Measurements from ENCODE around the gene CIT. TPM values are rescaled to one million over a fixed set of nuclear protein-coding genes. Genes with fewer than 3 reads are reported as not detected.

The CIT gene
- total and polyA plus RNA-seq, 10 of the 15 experiments (the other 5 are each of a cell fraction or from before 2014, with no cell fraction given), result 1.0 to 38.2 (median 14.9) TPM

DNA sequence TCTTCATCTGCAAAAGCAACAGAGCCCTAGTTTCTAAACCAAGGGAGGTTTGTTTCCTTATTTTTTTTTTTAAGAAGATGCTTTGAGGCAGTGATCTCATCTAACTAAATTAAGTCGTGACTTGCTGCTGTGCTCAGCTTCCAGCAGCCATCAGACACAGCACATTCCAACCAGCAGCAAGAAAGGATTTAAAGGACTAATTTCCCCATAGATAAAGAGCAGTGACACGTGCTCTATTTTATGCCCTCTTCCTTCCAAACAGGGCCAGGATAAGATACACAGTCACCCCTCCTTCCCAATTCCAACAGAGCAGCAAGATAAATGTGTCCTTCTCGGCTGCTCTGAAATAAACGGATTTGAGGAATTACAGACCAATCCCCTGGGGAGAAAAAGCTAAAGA is 127.5 kb downstream of the CIT start:
- TF ChIP-seq SIX5 (IDR thresholded peaks at IDR 0.05; ENCODE audit: low read depth, low read length, severe bottlenecking), result no peak
- TF ChIP-seq, protein P1, sequence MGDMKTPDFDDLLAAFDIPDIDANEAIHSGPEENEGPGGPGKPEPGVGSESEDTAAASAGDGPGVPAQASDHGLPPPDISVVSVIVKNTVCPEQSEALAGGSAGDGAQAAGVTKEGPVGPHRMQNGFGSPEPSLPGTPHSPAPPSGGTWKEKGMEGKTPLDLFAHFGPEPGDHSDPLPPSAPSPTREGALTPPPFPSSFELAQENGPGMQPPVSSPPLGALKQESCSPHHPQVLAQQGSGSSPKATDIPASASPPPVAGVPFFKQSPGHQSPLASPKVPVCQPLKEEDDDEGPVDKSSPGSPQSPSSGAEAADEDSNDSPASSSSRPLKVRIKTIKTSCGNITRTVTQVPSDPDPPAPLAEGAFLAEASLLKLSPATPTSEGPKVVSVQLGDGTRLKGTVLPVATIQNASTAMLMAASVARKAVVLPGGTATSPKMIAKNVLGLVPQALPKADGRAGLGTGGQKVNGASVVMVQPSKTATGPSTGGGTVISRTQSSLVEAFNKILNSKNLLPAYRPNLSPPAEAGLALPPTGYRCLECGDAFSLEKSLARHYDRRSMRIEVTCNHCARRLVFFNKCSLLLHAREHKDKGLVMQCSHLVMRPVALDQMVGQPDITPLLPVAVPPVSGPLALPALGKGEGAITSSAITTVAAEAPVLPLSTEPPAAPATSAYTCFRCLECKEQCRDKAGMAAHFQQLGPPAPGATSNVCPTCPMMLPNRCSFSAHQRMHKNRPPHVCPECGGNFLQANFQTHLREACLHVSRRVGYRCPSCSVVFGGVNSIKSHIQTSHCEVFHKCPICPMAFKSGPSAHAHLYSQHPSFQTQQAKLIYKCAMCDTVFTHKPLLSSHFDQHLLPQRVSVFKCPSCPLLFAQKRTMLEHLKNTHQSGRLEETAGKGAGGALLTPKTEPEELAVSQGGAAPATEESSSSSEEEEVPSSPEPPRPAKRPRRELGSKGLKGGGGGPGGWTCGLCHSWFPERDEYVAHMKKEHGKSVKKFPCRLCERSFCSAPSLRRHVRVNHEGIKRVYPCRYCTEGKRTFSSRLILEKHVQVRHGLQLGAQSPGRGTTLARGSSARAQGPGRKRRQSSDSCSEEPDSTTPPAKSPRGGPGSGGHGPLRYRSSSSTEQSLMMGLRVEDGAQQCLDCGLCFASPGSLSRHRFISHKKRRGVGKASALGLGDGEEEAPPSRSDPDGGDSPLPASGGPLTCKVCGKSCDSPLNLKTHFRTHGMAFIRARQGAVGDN (IDR thresholded peaks at IDR 0.05), result no peak
- TF ChIP-seq BRCA1 (IDR thresholded peaks at IDR 0.05; ENCODE audit: low read depth, low read length), result no peak
- TF ChIP-seq ZNF622 (IDR thresholded peaks at IDR 0.05), result no peak
- no peak for TF ChIP-seq NR2C1 (IDR thresholded peaks at IDR 0.05)
- intact Hi-C loops (cut with micrococcal nuclease; ENCODE audit: unreplicated experiment) (no loop called here), in situ Hi-C loops (cut with MboI) (no loop called here)
- H3K36me3 ChIP-seq (ENCODE audit: control insufficient read depth in 2 of 2, insufficient read depth in 2 of 2, low read length in 1 of 2), result peaks cover 6 to 9% of the 10 kb centered on the region in 2 experiments
- RAD21 ChIA-PET (ENCODE audit: unreplicated experiment), result no interaction called here
- POLR2A ChIA-PET, result no interaction called here
- CTCF ChIA-PET, result interaction anchor here (1.1 kb wide), 1 partner anchor 30 kb away, joined by 4 read pairs; no protein-coding TSS in a partner anchor
- H3K9ac ChIP-seq (ENCODE audit: control insufficient read depth, insufficient read depth, low read length), result no peak overlapping the region
- no peak overlapping the region for H2AFZ ChIP-seq (ENCODE audit: control insufficient read depth, low read depth, low read length)
- H3K27me3 ChIP-seq (replicated peaks in 1 of 2; ENCODE audit: control insufficient read depth in 2 of 2, insufficient read depth in 2 of 2, low read length in 1 of 2), result no peaks in the 10 kb centered on the region
- no peak overlapping the region for H3K27ac ChIP-seq (ENCODE audit: control insufficient read depth, insufficient read depth)
- ATAC-seq (no peak), DNase-seq (ENCODE audit: low read depth, low spot score) (no peak), FAIRE-seq (no peak)
- no peaks in the 10 kb centered on the region for H4K20me1 ChIP-seq (ENCODE audit: control insufficient read depth, insufficient read depth)
- H3K4me2 ChIP-seq (ENCODE audit: control insufficient read depth, insufficient read depth), result no peak overlapping the region
- H3K79me2 ChIP-seq (ENCODE audit: control insufficient read depth, insufficient read depth, low read length), result no peaks in the 10 kb centered on the region
- no peak overlapping the region for H3K4me3 ChIP-seq
- BruUV-seq (replicated peaks), result no TSS peak
- 78% methylated on average over 4 of the region's 4 CpGs for WGBS (ENCODE audit: insufficient coverage, insufficient replicate concordance, low lambda C conversion rate, missing lambda C conversion rate)
- peaks cover 9% of the 10 kb centered on the region for H3K9me3 ChIP-seq (replicated peaks; ENCODE audit: control insufficient read depth, insufficient read depth, low read length)
- no peaks in the 10 kb centered on the region for H3K4me1 ChIP-seq (ENCODE audit: control insufficient read depth, insufficient read depth, low read length)
- SMC1A ChIA-PET (ENCODE audit: uncharacterized antibody, unreplicated experiment), result interaction anchor here (1.0 kb wide), 1 partner anchor 27 kb away, joined by 3 read pairs; no protein-coding TSS in a partner anchor
